Left hindlimb (tissue), 1 donor: Measurements from ENCODE around the gene EPS15.
"Not testable (repeated sequence)": the region's sequence is repeated elsewhere in the genome, so short reads cannot be mapped to it uniquely, and the experiment has no call there.

ENCODE experiments used
- DNase-seq: peaks from one replicate; pipeline ENCODE4 v3.0.0-alpha.2; 2018

Gene EPS15

GRCh38 chr1:51329443-51330325 lies 189.4 kb downstream of the EPS15 start:
- DNase-seq: no peak

DNA sequence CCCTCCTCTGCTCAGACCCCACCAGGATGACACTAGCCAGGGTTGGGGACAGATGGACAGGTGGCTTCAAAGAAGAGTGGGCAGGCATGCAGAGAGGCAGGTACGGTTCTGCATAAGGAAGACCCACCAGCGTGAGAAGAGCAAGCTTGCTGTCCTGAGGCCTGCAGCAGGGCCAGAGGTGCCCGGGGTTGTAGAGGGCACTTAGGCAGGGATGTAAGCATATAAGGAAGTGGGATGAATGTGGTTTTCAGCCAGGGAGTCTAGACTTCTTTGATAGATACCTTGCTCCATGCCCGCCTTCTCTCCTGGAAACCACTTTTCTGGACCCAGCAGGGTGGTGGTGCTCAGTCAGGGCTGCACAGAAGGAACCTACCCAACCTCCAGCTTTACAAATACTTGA lies 190.1 kb downstream of the EPS15 start:
- no peak for DNase-seq

DNA sequence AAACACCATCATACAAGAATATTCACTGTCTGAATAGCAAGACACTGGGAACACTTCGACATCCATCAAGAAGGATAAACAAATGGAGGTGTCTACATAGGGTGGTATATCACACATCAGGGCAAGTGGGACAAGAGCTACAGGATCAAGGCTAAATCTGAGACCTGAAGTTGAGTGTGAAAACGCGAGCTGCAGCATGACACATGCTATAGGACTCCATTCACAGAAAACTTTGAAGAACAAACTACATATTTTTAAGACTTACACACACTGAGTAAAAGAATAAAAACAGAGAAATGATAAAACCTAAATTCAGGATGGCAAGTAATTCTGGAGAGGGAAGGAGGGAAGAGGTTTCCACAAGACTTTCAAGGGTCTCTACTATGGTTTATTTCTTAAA lies 190.8 kb downstream of the EPS15 start:
- no peak for DNase-seq

DNA sequence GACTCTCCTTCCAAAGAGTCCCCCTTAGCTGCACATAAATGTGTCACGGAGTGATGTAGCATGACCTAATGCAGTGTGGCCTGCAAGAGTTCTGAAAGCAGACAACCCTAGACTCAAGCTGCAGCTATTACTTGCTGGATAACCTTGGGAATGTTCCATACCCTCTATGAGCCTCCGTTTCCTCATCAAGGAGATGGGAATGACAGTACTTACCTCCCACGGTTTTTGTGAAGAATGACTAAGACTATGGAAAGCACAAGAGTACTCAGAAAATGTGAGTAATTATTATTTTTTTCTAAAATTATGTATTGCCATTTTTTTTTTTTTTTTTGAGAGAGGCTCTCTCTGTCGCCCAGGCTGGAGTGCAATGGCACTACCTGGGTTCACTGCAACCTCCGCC lies 191.7 kb downstream of the EPS15 start:
- DNase-seq: no peak

- no peak for DNase-seq
These were observed 192.2 kb downstream of the EPS15 start for GRCh38 chr1:51326839-51327238.

DNA sequence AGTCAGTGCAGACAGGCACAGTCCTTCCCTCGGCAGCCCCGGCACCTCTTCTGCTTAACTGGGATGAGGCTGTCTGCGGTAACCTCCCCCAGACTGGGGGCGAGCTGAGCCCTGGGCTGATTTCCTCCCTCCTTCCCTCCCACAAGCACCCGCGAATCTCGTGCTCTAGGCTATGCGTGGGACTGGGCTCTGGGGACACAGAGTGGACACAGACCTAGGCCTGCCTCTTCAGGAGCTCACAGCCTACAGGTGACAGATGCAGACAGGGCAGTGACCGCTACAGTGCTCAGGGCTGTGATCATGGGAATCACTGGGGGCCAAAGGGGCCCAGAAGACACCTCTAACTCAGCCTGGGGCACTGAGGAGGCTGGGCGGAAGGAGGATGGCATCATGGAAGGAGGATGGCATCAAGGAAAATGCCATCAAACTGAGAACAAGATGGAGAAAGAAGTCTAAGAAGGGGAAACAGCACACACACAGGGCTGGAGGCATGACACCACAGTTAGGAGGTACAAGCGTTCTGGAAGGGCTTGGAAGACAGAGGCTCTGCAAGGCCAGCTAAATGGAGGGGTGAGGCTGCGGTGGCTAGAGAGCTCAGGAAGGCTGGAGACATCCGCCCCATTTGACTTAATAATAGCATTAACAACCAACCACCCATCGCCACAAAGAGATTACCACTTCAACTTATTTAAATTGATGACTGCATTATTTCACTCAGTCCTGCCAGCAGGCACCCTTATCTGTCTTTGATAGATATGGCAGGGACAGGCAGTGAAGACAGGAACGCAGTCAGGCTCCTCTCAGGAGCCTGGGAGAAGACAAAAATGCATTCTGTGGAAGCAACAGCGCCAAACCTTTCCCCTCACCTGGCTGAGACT lies 192.9 kb downstream of the EPS15 start:
- no peak for DNase-seq

DNA sequence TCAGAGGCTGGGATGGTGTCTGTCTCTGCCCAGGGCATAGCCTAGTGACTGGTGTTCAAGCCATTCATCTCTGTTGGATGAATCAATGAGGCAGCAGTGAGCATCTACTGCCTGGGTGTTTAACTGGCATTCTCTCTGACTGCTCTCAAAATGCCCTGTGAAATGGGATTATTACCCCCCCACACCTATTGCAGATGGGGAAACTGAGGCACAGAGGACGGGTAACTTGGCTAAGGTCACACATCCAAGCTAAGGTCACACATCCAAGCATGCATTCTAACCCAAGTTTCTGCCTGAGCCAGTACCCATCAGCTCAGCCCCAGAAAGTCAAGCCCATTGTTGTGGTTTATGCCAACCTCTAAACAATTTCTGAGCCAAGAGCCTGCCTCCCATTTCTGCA lies 193.7 kb downstream of the EPS15 start:
- DNase-seq: peak; percentile 10

DNA sequence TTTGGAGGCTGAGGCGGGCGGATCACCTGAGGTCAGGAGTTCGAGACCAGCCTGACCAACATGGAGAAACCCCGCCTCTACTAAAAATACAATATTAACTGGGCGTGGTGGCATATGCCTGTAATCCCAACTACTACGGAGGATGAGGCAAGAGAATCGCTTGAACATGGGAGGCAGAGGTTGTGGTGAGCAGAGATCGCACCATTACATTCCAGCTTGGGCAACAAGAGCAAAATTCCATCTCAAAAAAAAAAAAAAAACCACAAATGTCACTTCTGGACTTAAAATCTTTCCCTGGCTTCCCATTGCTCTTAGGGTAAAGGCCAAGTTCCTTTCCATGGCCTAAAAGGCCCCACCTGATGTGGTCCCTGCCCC lies 194.1 kb downstream of the EPS15 start:
- not testable (repeated sequence) for DNase-seq

DNA sequence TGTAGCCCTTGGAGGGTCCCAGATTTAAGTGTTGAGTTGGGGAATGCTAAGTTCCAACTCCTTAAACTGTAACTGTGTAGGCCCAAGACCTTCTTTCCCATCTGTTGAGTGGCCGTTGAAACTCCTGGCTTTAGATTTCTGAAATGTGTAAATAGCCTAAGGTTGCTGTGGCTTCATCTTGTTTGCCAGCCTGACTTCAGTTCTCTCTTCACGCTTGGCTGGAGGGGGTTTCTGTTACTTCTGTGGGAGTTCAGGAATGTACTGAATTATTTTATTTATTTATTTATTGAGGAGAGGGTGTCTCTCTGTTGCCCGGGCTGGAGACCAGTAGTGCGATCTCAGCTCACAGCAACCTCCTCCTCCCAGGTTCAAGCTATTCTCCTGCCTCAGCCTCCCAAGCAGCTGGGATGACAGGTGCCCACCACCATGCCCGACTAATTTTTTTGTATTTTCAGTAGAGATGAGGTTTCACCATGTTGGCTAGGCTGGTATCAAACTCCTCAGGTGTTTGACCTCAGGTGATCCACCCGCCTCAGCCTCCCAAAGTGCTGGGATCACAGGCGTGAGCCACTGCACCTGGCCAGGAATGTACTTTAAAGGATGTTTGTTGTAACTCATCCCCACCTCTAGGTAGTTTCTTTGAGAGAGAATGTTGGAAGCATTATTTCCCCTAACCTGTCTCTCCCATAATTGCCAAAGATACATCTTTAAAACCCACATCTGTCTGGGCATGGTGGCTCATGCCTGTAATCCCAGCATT lies 194.6 kb downstream of the EPS15 start:
- peak; percentile 3 for DNase-seq

GRCh38 chr1:51323778-51324177 lies 195.3 kb downstream of the EPS15 start:
- no peak for DNase-seq

DNA sequence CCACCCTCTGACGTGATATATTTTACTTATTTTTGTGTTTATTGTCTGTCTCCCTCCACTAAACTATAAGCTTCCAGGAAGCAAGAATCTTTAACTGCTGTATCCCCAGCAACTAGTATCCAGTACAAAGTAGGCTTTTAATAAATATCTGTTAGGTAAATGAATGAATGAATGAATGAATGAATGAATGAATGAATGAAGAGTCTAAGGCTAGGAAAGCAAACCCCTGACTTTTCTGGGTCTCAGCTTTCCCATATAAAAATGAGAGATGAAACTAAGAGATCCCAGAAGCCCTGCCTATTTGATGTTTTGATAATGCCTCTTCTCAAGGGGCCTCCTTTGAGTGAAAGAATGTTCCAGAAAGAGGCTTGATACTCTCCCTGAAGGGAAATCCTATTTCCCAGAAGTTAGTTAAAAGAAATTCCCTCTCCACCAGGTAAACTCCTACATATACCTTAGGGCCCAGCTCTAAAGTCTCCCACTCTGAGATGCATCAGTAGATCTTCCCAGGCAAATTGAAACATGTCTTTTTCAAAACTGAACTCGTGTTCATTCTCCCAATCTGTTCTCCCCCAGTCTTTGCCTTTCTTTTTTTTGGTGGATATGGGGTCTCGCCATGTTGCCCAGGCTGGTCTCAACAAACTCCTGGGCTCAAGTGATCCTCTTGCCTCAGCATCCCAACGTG lies 196.5 kb downstream of the EPS15 start:
- no peak for DNase-seq

DNA sequence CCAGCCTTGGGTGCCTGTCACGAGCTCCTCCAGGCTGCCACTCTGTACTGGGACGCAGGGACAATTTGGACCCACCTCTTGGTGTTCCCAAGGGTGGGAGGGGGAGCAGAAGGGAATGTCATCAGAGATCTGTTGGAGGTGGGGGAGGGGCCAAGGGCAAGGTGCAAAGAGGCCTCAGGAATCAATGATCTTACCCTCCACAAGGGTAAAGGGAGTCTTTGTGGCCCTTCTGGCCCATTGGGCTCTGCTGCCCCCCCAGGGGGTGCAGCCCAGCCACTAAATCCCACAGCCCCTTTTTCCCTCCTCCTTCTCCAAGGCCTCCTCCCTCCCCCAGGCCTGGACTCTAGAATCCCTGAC lies 197.2 kb downstream of the EPS15 start:
- DNase-seq: no peak

DNA sequence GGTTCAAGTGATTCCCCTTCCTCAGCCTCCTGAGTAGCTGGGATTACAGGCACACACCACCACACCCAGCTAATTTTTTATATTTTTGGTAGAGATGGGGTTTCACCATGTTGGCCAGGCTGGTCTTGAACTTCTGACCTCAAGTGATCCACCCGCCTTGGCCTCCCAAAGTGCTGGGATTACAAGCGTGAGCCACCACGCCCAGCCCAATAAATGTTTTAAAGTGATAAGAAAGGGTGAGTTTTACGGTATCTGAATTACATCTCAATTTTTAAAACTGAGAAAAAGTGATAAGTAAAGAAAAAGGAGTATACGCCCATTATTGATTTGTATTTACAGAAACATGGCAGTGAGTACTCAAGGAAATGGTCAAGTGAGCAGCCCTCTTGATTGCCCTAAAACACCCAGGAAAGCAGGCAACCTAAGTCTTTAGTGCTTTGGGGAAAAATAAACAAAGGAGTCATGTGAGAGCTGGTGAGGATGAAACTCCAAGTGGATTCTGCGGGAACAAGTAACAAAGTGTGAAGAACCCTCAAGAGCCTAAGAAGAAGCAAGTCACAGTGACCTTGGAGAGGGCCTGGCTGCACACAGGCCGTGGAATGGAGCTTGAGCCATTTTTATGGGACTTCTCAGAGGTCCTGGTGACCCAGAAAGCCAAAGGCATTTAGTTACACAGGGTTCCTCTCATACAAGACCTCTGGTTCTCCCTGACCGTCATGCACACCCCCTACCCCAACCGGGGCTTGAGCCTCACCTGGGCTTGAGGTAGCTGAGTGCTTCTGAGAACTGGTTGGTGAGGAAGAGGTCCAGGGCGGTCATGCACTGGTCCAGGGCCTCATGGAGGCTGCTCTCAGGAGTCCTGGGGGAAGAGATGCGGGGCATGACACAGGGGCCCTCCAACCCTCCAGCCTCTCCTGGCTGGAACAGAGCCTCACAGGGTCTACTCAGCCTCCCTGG lies 197.8 kb downstream of the EPS15 start:
- DNase-seq: no peak

GRCh38 chr1:51317798-51318197 lies 201.3 kb downstream of the EPS15 start:
- peak; percentile 15 for DNase-seq

- DNase-seq: no peak
These were observed 202.3 kb downstream of the EPS15 start for GRCh38 chr1:51316846-51317120.

GRCh38 chr1:51316113-51316845 lies 202.8 kb downstream of the EPS15 start:
- peak; percentile 28 for DNase-seq

GRCh38 chr1:51314974-51315373 lies 204.1 kb downstream of the EPS15 start:
- DNase-seq: peak; percentile 26

GRCh38 chr1:51313961-51314777 lies 204.9 kb downstream of the EPS15 start:
- DNase-seq: peak; percentile 12

DNA sequence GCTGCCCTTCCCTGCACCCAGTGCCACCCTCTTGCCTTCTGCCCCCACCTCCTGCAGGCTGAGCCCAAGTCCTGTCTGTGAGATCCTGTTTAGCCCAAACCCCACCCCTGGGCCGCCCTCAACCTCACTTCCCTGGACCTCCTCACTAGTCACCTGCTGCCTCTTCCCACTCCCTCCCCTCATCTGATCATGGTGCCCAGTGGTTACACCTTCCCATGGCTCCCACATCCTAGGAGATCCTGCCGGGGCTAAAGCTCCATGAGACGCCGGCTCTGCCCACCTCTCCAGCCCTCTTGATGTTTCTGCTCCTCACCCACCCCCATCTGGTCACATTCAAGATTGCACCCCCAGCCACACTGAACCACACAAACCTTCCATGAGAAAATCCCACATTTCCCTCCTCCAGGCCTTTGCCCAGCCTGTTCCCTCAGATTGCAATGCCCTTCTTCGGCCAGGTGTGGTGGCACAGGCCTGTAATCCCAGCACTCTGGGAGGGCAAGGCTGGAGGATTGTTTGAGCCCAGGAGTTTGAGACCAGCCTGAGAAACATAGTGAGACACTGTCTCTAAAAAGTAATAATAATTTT lies 205.7 kb downstream of the EPS15 start:
- peak; percentile 19 for DNase-seq

GRCh38 chr1:51312718-51313117 lies 206.3 kb downstream of the EPS15 start:
- peak; percentile 1 for DNase-seq
